CD14-positive monocyte (primary cell): ENCODE data around the gene SPTB. TPM values are rescaled to one million over a fixed set of nuclear protein-coding genes. Genes with fewer than 3 reads are reported as not detected.

ENCODE experiments used
- DNase-seq, 3 donors: peaks; one replicate each; pipeline ENCODE4 v3.0.0-alpha.2; 2011 to 2022
- H2AFZ ChIP-seq: 2 replicates; pipeline ENCODE4 v1.6.0; 2012; ENCODE audit warnings: mild to moderate bottlenecking, low read depth, low read length, inconsistent platforms; ENCODE audit not compliant: insufficient read depth, poor library complexity, severe bottlenecking
- H3K27ac ChIP-seq, 2 donors: 1 replicate in 1 of 2; 2 replicates in 1 of 2; pipeline ENCODE4 v1.5.1; 2012 to 2013; ENCODE audit warnings: low read length in 2 of 2, control low read depth in 1 of 2, inconsistent platforms in 1 of 2, low read depth in 1 of 2, mild to moderate bottlenecking in 1 of 2
- H3K27me3 ChIP-seq, 2 donors: one replicate each; pipeline versions ENCODE4 v1.6.0 to v1.6.1; 2011 to 2013; ENCODE audit warnings: low read length in 2 of 2; ENCODE audit not compliant: control insufficient read depth in 2 of 2, insufficient read depth in 2 of 2
- H3K36me3 ChIP-seq, 2 donors: replicated peaks in 1 of 2; 1 replicate in 1 of 2; 2 replicates in 1 of 2; pipeline versions ENCODE4 v1.5.1 to v1.6.1; 2012 to 2013; ENCODE audit warnings: low read length in 2 of 2, control low read depth in 1 of 2, inconsistent platforms in 1 of 2, mild to moderate bottlenecking in 1 of 2; ENCODE audit not compliant: insufficient read depth in 2 of 2, control insufficient read depth in 1 of 2
- H3K4me1 ChIP-seq, 2 donors: 1 replicate in 1 of 2; 2 replicates in 1 of 2; pipeline versions ENCODE4 v1.5.1 to v1.6.1; 2012 to 2013; ENCODE audit warnings: low read length in 2 of 2, control low read depth in 1 of 2, inconsistent platforms in 1 of 2, mild to moderate bottlenecking in 1 of 2, moderate library complexity in 1 of 2; ENCODE audit not compliant: insufficient read depth in 2 of 2, control insufficient read depth in 1 of 2
- H3K4me2 ChIP-seq: replicated peaks from 2 replicates; pipeline ENCODE3; 2012; ENCODE audit warnings: low read length, moderate library complexity, mild to moderate bottlenecking; ENCODE audit not compliant: poor library complexity, severe bottlenecking; ENCODE audit errors: extremely low read depth
- H3K4me3 ChIP-seq, 3 experiments: fragments of 200-600 bp in 1 of 3; sonication (generic) in 1 of 3; replicated peaks in 1 of 3; 1 replicate in 2 of 3; 2 replicates in 1 of 3; pipeline ENCODE4 v1.5.1; 2011 to 2013; ENCODE audit warnings: low read length in 3 of 3, mild to moderate bottlenecking in 3 of 3, control low read depth in 2 of 3, low read depth in 2 of 3, inconsistent platforms in 1 of 3, moderate library complexity in 1 of 3
- H3K79me2 ChIP-seq: 2 replicates; pipeline ENCODE4 v1.6.0; 2012; ENCODE audit warnings: mild to moderate bottlenecking, control low read depth, inconsistent platforms, low read length, moderate library complexity; ENCODE audit not compliant: insufficient read depth
- H3K9ac ChIP-seq: 2 replicates; pipeline ENCODE4 v1.6.0; 2017; ENCODE audit warnings: low read length, mild to moderate bottlenecking; ENCODE audit not compliant: insufficient read depth, poor library complexity, severe bottlenecking
- H3K9me3 ChIP-seq, 2 donors: replicated peaks in 1 of 2; 1 replicate in 1 of 2; 2 replicates in 1 of 2; pipeline versions ENCODE4 v1.5.1 to v1.6.1; 2012 to 2013; ENCODE audit warnings: low read length in 2 of 2, control low read depth in 1 of 2; ENCODE audit not compliant: control insufficient read depth in 1 of 2, insufficient read depth in 1 of 2
- H4K20me1 ChIP-seq: 2 replicates; pipeline ENCODE4 v1.6.0; 2012; ENCODE audit warnings: mild to moderate bottlenecking, low read length, control low read depth, moderate library complexity; ENCODE audit not compliant: insufficient read depth
- H3K27ac Mint-ChIP-seq, 7 donors: one replicate each; pipeline ENCODE4 v1.8.0; 2020; ENCODE audit warnings: mild to moderate bottlenecking in 7 of 7, mixed read lengths in 7 of 7, moderate library complexity in 6 of 7, inconsistent platforms in 2 of 7
- H3K27me3 Mint-ChIP-seq, 3 donors: one replicate each; pipeline ENCODE4 v1.8.0; 2021 to 2022; ENCODE audit warnings: low read depth in 3 of 3, mild to moderate bottlenecking in 3 of 3, mixed read lengths in 3 of 3, moderate library complexity in 3 of 3, inconsistent platforms in 1 of 3
- H3K36me3 Mint-ChIP-seq, 2 donors: one replicate each; pipeline ENCODE4 v1.8.0; 2020; ENCODE audit warnings: mixed read lengths in 2 of 2, inconsistent platforms in 1 of 2, mild to moderate bottlenecking in 1 of 2
- H3K4me1 Mint-ChIP-seq: one replicate; pipeline ENCODE4 v1.8.0; 2020; ENCODE audit warnings: mild to moderate bottlenecking, mixed read lengths
- H3K4me3 Mint-ChIP-seq, 2 donors: one replicate each; pipeline ENCODE4 v1.8.0; 2020; ENCODE audit warnings: mild to moderate bottlenecking in 2 of 2, mixed read lengths in 2 of 2, moderate library complexity in 1 of 2
- H3K9me3 Mint-ChIP-seq, 7 donors: one replicate each; pipeline ENCODE4 v1.8.0; 2020 to 2022; ENCODE audit warnings: mixed read lengths in 7 of 7, mild to moderate bottlenecking in 6 of 7, moderate library complexity in 6 of 7, inconsistent platforms in 2 of 7
- CTCF ChIP-seq: fragments of 200-600 bp; IDR thresholded peaks from one replicate; pipeline ENCODE4 v1.8.0; 2022; ENCODE audit warnings: antibody characterized with exemption, mild to moderate bottlenecking
- WGBS: methylation state at CpG from one replicate; pipeline ENCODE4 v1.1.5; 2013; ENCODE audit warnings: missing lambda C conversion rate; ENCODE audit not compliant: insufficient coverage; 5-methylcytosine and 5-hydroxymethylcytosine counted together
- intact Hi-C, 2 donors: fragments of 100-400 bp; cut with micrococcal nuclease; formaldehyde crosslinking; loops; one replicate each; pipeline versions ENCODE4 v1.15.0 to v1.15.1; 2023
- polyA plus RNA-seq, 3 donors: library from polyadenylated mRNA; depleted of rRNA in 1 of 3; unstranded in 2 of 3; stranded (reverse) in 1 of 3; fragments of 300-500 nt in 2 of 3; fragments of >200 nt in 1 of 3; fragmentation: Illumina TruSeq in 2 of 3; gene quantifications; 1 replicate in 2 of 3; 2 replicates in 1 of 3; pipeline ENCODE4 v1.2.3, GENCODE V29; 2012 to 2021

The SPTB gene
- polyA plus RNA-seq, 3 donors = not detected

GRCh38 chr14:64755781-64756221 is 123.9 kb downstream of the SPTB start:
- no peak overlapping the region for H2AFZ ChIP-seq
- H3K9ac ChIP-seq = no peak overlapping the region
- H3K4me2 ChIP-seq = no peak overlapping the region
- no peaks in the 10 kb centered on the region for H3K79me2 ChIP-seq
- H3K4me1 ChIP-seq = no peaks in the 10 kb centered on the region
- H3K4me3 ChIP-seq = no peak overlapping the region
- peaks cover 0 to 4% of the 10 kb centered on the region in 2 donors for H3K27me3 ChIP-seq
- no peaks in the 10 kb centered on the region for H3K36me3 Mint-ChIP-seq
- H3K4me3 Mint-ChIP-seq = no peak overlapping the region
- H3K27me3 Mint-ChIP-seq = peaks cover 14 to 18% (median 18%) of the 10 kb centered on the region in 3 donors
- WGBS = 89% methylated on average over 6 of the region's 9 CpGs
- no peak for DNase-seq
- peaks cover 0 to 6% (median 0%) of the 10 kb centered on the region in 7 donors for H3K9me3 Mint-ChIP-seq
- no peaks in the 10 kb centered on the region for H3K36me3 ChIP-seq
- no peak overlapping the region for H3K27ac ChIP-seq
- H3K27ac Mint-ChIP-seq = no peak overlapping the region
- peaks cover 0 to 3% of the 10 kb centered on the region in 2 donors for H3K9me3 ChIP-seq
- peaks cover 4% of the 10 kb centered on the region for H3K4me1 Mint-ChIP-seq
- intact Hi-C loops = loop anchor here in 1 of 2 donors (5.0 kb wide), 1 partner anchor 68 kb away; no protein-coding TSS in a partner anchor
- no peak for TF ChIP-seq CTCF
- no peaks in the 10 kb centered on the region for H4K20me1 ChIP-seq

- no peak overlapping the region for H3K4me3 ChIP-seq
- no peaks in the 10 kb centered on the region for H3K79me2 ChIP-seq
- intact Hi-C loops = loop anchor here in 1 of 2 donors (5.0 kb wide), 1 partner anchor 67 kb away; no protein-coding TSS in a partner anchor
- no peaks in the 10 kb centered on the region for H4K20me1 ChIP-seq
- H3K4me1 ChIP-seq = no peaks in the 10 kb centered on the region
- Mint-ChIP-seq H3K36me3 (peaks cover 0 to 4% of the 10 kb centered on the region in 2 donors), H3K27me3 (peaks cover 6 to 14% (median 12%) of the 10 kb centered on the region in 3 donors), H3K27ac (no peak overlapping the region), H3K9me3 (peaks cover 0 to 6% (median 0%) of the 10 kb centered on the region in 7 donors), H3K4me1 (peaks cover 2% of the 10 kb centered on the region), H3K4me3 (no peak overlapping the region)
- no peak overlapping the region for H3K4me2 ChIP-seq
- no peaks in the 10 kb centered on the region for H3K36me3 ChIP-seq
- DNase-seq = no peak
- H3K9me3 ChIP-seq = peaks cover 0 to 3% of the 10 kb centered on the region in 2 donors
- H3K27me3 ChIP-seq = no peaks in the 10 kb centered on the region
- H3K9ac ChIP-seq = no peak overlapping the region
- WGBS = 81% methylated on average over 4 of the region's 5 CpGs
- TF ChIP-seq CTCF = no peak
- no peak overlapping the region for H3K27ac ChIP-seq
- H2AFZ ChIP-seq = no peak overlapping the region
Observed at GRCh38 chr14:64754685-64755084, 125.0 kb downstream of the SPTB start.
